ENCODE data around the gene CD9.

Gene CD9

GRCh38 chr12:6199531-6200255, 507 bp upstream of the CD9 start:
- TF ChIP-seq POLR2A (IDR thresholded peaks at IDR 0.05; ENCODE audit: extremely low read depth, insufficient read length) (no peak), MAX (IDR thresholded peaks at IDR 0.05; ENCODE audit: low read depth, low read length) (peak; percentile 44)
- DNase-seq (ENCODE audit: low read depth) = peak; percentile 84
- H3K4me3 ChIP-seq (ENCODE audit: low read depth, low read length) = peak overlapping the region; percentile 43

GRCh38 chr12:6201213-6201608, 1.0 kb downstream of the CD9 start:
- DNase-seq (ENCODE audit: low read depth) = no peak
- TF ChIP-seq CTCF (IDR thresholded peaks at IDR 0.05; ENCODE audit: low read depth, low read length) (no peak), MYC (IDR thresholded peaks at IDR 0.05; ENCODE audit: low read depth, low read length) (no peak), MAX (IDR thresholded peaks at IDR 0.05; ENCODE audit: low read depth, low read length) (no peak), POLR2A (IDR thresholded peaks at IDR 0.05; ENCODE audit: extremely low read depth, insufficient read length) (no peak)
- peak overlapping the region; percentile 48 for H3K4me3 ChIP-seq (ENCODE audit: low read depth, low read length)

- no peak overlapping the region for H3K4me3 ChIP-seq (ENCODE audit: low read depth, low read length)
- DNase-seq (ENCODE audit: low read depth) = peak; percentile 76
- TF ChIP-seq CTCF (IDR thresholded peaks at IDR 0.05; ENCODE audit: low read depth, low read length) (no peak), MAX (IDR thresholded peaks at IDR 0.05; ENCODE audit: low read depth, low read length) (no peak), MYC (IDR thresholded peaks at IDR 0.05; ENCODE audit: low read depth, low read length) (no peak), POLR2A (IDR thresholded peaks at IDR 0.05; ENCODE audit: extremely low read depth, insufficient read length) (no peak)
Measured at GRCh38 chr12:6201826-6202225, 1.6 kb downstream of the CD9 start.

- no peak overlapping the region for H3K4me3 ChIP-seq (ENCODE audit: low read depth, low read length)
Measured at GRCh38 chr12:6202304-6202703, 2.1 kb downstream of the CD9 start.

GRCh38 chr12:6202846-6203245, 2.6 kb downstream of the CD9 start:
- no peak for DNase-seq (ENCODE audit: low read depth)
- no peak overlapping the region for H3K4me3 ChIP-seq (ENCODE audit: low read depth, low read length)
- TF ChIP-seq MAX (IDR thresholded peaks at IDR 0.05; ENCODE audit: low read depth, low read length) (no peak), POLR2A (IDR thresholded peaks at IDR 0.05; ENCODE audit: extremely low read depth, insufficient read length) (no peak), MYC (IDR thresholded peaks at IDR 0.05; ENCODE audit: low read depth, low read length) (no peak), CTCF (IDR thresholded peaks at IDR 0.05; ENCODE audit: low read depth, low read length) (no peak)

More at GRCh38 chr12:6202304-6202703, 2.1 kb downstream of the CD9 start:
- no peak for TF ChIP-seq MAX (IDR thresholded peaks at IDR 0.05; ENCODE audit: low read depth, low read length)
- TF ChIP-seq CTCF (IDR thresholded peaks at IDR 0.05; ENCODE audit: low read depth, low read length) = no peak
- TF ChIP-seq POLR2A (IDR thresholded peaks at IDR 0.05; ENCODE audit: extremely low read depth, insufficient read length) = no peak
- TF ChIP-seq MYC (IDR thresholded peaks at IDR 0.05; ENCODE audit: low read depth, low read length) = no peak
- DNase-seq (ENCODE audit: low read depth) = no peak

- H3K4me3 ChIP-seq (ENCODE audit: low read depth, low read length) = no peak overlapping the region
- TF ChIP-seq POLR2A (IDR thresholded peaks at IDR 0.05; ENCODE audit: extremely low read depth, insufficient read length) (no peak), CTCF (IDR thresholded peaks at IDR 0.05; ENCODE audit: low read depth, low read length) (no peak), MYC (IDR thresholded peaks at IDR 0.05; ENCODE audit: low read depth, low read length) (no peak), MAX (IDR thresholded peaks at IDR 0.05; ENCODE audit: low read depth, low read length) (no peak)
- DNase-seq (ENCODE audit: low read depth) = no peak
Measured at GRCh38 chr12:6203601-6204000, 3.4 kb downstream of the CD9 start.
